Neural crest cell (in vitro differentiated cells): ENCODE results near the gene LRRC15. TPM values are rescaled to one million over a fixed set of nuclear protein-coding genes. Genes with fewer than 3 reads are reported as not detected.

Experiments
- DNase-seq: peaks from one replicate; pipeline ENCODE4 v3.0.0; 2021; ENCODE audit warnings: low read depth, mixed read lengths, low spot score
- H3K27ac Mint-ChIP-seq: one replicate; pipeline ENCODE4 v1.8.0; 2021; ENCODE audit warnings: mild to moderate bottlenecking, mixed read lengths; ENCODE audit not compliant: unreplicated experiment
- H3K27me3 Mint-ChIP-seq: 2 replicates; pipeline ENCODE4 v1.8.0; 2021; ENCODE audit warnings: low read depth, mild to moderate bottlenecking, mixed read lengths
- H3K36me3 Mint-ChIP-seq: 2 replicates; pipeline ENCODE4 v1.8.0; 2021; ENCODE audit warnings: low read depth, mild to moderate bottlenecking, mixed read lengths
- H3K4me1 Mint-ChIP-seq: 2 replicates; pipeline ENCODE4 v1.8.0; 2021; ENCODE audit warnings: mixed read lengths
- H3K4me3 Mint-ChIP-seq: one replicate; pipeline ENCODE4 v1.8.0; 2021; ENCODE audit warnings: mild to moderate bottlenecking, mixed read lengths
- H3K9me3 Mint-ChIP-seq: 2 replicates; pipeline ENCODE4 v1.8.0; 2021; ENCODE audit warnings: mixed read lengths
- CTCF ChIP-seq: fragments of 200-600 bp; sonication (generic); conservative IDR thresholded peaks from 2 replicates; pipeline ENCODE4 v1.5.0; 2021; ENCODE audit warnings: antibody characterized with exemption, mild to moderate bottlenecking
- total RNA-seq: library from RNA; stranded (reverse); gene quantifications from 2 replicates; pipeline ENCODE4 v1.2.1, GENCODE V29; 2021

LRRC15 gene
- total RNA-seq, 1 donor from 2014 or later = not detected

- Mint-ChIP-seq H3K27ac (no peak overlapping the region), H3K4me1 (peaks cover 40% of the 10 kb centered on the region)
Observed at GRCh38 chr3:194307849-194308248, 61.7 kb downstream of the LRRC15 start.

GRCh38 chr3:194306771-194307640 lies 62.5 kb downstream of the LRRC15 start:
- Mint-ChIP-seq H3K36me3 (no peaks in the 10 kb centered on the region), H3K4me1 (peaks cover 35% of the 10 kb centered on the region), H3K4me3 (no peak overlapping the region), H3K9me3 (no peaks in the 10 kb centered on the region), H3K27me3 (peaks cover 66% of the 10 kb centered on the region), H3K27ac (no peak overlapping the region)
- DNase-seq = no peak
- no peak for TF ChIP-seq CTCF

More at GRCh38 chr3:194307849-194308248, 61.7 kb downstream of the LRRC15 start:
- H3K9me3 Mint-ChIP-seq = no peaks in the 10 kb centered on the region
- no peak overlapping the region for H3K4me3 Mint-ChIP-seq
- no peak for TF ChIP-seq CTCF
- no peak for DNase-seq
- peaks cover 75% of the 10 kb centered on the region for H3K27me3 Mint-ChIP-seq
- no peaks in the 10 kb centered on the region for H3K36me3 Mint-ChIP-seq

GRCh38 chr3:194306109-194306686 lies 63.3 kb downstream of the LRRC15 start:
- TF ChIP-seq CTCF = no peak
- Mint-ChIP-seq H3K36me3 (no peaks in the 10 kb centered on the region), H3K27me3 (peaks cover 63% of the 10 kb centered on the region), H3K4me3 (no peak overlapping the region), H3K27ac (no peak overlapping the region), H3K4me1 (peaks cover 35% of the 10 kb centered on the region), H3K9me3 (no peaks in the 10 kb centered on the region)
- DNase-seq = no peak

- Mint-ChIP-seq H3K36me3 (no peaks in the 10 kb centered on the region), H3K4me3 (no peak overlapping the region), H3K4me1 (peaks cover 40% of the 10 kb centered on the region), H3K27me3 (peaks cover 58% of the 10 kb centered on the region), H3K9me3 (no peaks in the 10 kb centered on the region), H3K27ac (no peak overlapping the region)
- TF ChIP-seq CTCF = no peak
- DNase-seq = no peak
Observed at GRCh38 chr3:194305356-194306108, 64.0 kb downstream of the LRRC15 start.

Other genes with a start within 250 kb of the LRRC15 start
- gene HES1, start 233.6 kb downstream of the LRRC15 start, total RNA-seq = 32.6 and 36.2 TPM in 2 replicates
- gene CPN2, start 18.4 kb downstream of the LRRC15 start, total RNA-seq = not detected in 2 replicates
- gene GP5, start 29.5 kb upstream of the LRRC15 start, total RNA-seq = 0.09 TPM in 1 of 2 replicates, not detected in the other
- 74.6 and 76.1 TPM in 2 replicates for gene ATP13A3, start 117.3 kb upstream of the LRRC15 start, total RNA-seq